Neural cell (in vitro differentiated cells): ENCODE measurements around the gene PLOD2.

Experiments
- CTCF ChIP-seq: fragments of 450-650 bp; IDR thresholded peaks from 2 replicates; pipeline ENCODE4 v1.5.1; 2014; ENCODE audit warnings: antibody characterized with exemption, mild to moderate bottlenecking, moderate library complexity; ENCODE audit not compliant: poor library complexity, severe bottlenecking
- RAD21 ChIP-seq: fragments of 450-650 bp; conservative IDR thresholded peaks from 2 replicates; pipeline ENCODE4 v1.6.1; 2014; ENCODE audit warnings: antibody characterized with exemption, mild to moderate bottlenecking, moderate library complexity

DNA sequence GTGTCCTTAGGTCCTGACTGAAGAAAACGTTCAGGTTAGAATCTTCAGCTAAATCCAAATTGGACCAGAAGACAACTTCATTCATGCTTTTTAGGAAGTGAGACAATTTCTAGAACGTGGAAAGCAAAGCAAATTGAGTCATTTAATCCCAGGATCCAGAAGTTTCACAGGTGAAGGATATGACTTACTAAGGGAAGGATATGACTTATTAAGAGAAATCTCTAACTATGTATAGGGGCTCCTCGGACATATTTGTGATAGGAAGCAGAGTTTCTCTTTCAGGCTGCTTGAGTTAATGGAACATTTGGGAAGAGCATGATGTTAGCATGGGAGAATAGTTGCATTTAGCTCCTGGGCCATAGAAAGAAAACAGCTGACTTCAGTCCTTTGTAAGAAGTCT lies 16.1 kb upstream of the PLOD2 start:
- TF ChIP-seq RAD21 (no peak), CTCF (no peak)
